Putamen (tissue), 1 donor: ENCODE results near the gene ZNF12.
"Not testable (repeated sequence)": the region's sequence is repeated elsewhere in the genome, so short reads cannot be mapped to it uniquely, and the experiment has no call there.

Experiments used
- DNase-seq: peaks from one replicate; pipeline ENCODE4 v3.0.0-alpha.2; 2016; ENCODE audit warnings: low spot score

The ZNF12 gene

GRCh38 chr7:6706666-6707407 is at the start of gene ZNF12:
ZNF12 (minus strand) TSS chr7:6706947; CDS start chr7:6705173, 1,774 bp downstream.
- DNase-seq: peak; percentile 92

GRCh38 chr7:6753964-6754363 is 47.2 kb upstream of the ZNF12 start, which contains the start of gene RSPH10B2:
RSPH10B2 (plus strand) TSS chr7:6754103; CDS start chr7:6757678, 3,575 bp downstream.
- not testable (repeated sequence) for DNase-seq

DNA sequence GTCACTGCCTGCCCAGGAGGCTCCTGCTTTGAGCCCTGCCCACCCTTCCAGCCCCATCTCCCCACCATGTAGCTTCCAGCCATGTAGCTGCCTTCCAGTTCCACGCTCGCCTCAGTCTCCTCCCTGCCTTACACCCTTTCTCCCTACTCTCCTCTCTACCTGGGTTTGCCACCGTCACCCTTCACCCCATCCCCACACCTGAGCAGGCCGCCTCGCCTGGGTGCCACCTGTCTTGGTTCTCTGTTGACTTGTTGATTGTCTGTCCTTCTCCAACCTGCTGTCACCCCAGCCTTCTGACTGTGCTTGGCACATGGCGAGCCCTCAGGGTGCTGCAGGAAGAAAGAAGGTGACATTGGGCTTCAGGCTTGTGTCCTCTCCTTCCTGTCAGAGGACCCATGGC is 43.4 kb upstream of the ZNF12 start:
- not testable (repeated sequence) for DNase-seq

- DNase-seq: not testable (repeated sequence)
These were observed 42.6 kb upstream of the ZNF12 start for GRCh38 chr7:6749335-6749734.

GRCh38 chr7:6744410-6745100 is 37.8 kb upstream of the ZNF12 start:
- DNase-seq: not testable (repeated sequence)

GRCh38 chr7:6738415-6738814 is 31.7 kb upstream of the ZNF12 start:
- not testable (repeated sequence) for DNase-seq

DNA sequence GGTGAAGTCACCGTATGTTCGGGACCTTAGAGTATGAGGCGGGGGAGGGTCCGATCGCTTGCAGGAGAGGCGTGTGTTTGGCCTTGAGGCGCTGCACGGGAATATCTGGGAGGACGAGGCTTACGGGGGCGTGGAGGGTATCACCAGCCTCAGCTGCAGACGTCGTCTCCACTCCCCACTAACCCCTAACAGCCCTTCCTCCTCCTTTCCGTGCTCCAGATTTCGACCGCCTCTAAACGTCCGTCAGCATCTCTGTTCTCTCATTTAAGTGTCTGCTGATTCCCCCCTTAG is 23.5 kb upstream of the ZNF12 start:
- DNase-seq: no peak

- peak; percentile 96 for DNase-seq
These were observed 23.0 kb upstream of the ZNF12 start for GRCh38 chr7:6729492-6730342.

DNA sequence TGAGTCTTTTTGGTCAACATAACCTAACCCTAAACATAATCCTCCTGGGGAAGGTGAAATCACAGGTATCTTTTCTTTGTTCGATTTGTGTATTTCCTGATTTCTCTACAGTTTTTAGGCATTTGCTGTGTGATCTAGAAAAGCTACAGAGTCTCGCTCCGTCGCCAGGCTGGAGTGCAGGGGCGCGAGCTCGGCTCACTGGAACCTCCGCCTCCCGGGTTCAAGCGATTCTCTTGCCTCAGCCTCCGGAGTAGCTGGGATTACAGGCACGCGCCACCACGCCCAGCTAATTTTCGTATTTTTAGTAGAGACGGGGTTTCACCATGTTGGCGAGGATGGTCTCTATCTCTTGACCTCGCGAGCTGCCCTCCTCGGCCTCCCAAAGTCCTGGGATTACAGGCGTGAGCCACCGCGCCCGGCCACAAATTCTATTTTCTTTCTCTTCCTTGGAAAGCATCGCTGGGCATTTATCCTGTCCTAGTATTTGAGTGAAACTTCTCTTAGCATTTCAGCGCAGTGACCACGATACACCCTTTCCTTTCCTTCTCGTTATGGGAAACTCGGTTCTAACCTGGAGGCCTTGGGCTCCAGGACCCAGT is 22.2 kb upstream of the ZNF12 start:
- DNase-seq: not testable (repeated sequence)

- DNase-seq: no peak
These were observed 20.9 kb upstream of the ZNF12 start for GRCh38 chr7:6727663-6728062.

- DNase-seq: not testable (repeated sequence)
These were observed 19.6 kb upstream of the ZNF12 start for GRCh38 chr7:6726341-6726740.

DNA sequence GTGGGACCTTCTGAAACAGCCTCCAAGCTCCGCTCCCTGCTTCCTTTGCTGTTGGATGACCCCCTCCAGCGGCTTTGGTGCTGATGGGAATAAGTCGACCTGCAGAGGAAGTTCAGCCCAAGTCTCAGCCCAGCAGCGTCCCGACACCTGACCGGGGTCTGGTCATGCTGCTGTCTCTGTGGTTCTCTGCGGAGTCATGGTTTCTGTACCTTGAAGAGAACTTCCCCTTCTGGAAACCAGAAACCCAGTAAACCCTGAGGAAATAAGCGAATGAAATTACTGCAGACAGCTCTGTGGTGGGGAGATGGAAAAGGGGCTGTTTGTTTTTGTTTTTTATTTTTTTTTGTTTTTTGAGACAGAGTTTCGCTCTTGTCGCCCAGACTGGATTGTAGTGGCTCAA is 18.3 kb upstream of the ZNF12 start:
- DNase-seq: no peak

DNA sequence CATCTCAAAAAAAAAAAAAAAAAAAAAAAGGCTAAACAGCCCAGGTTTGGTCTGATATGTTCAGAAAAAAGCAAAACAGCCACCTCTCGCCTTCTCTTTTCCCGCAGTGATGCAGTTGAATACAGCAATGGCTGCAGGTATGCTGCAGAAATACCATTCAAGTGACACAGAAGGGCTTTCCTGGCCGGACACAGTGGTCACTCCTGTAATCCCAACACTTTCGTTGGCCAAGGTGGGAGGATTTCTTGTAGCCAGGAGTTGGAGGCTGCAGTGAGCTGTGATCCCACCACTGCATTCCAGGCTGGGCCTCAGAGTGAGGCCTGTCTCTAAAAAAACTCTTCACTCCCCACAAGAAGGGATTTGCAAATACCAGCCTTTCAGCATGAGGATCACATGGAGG is 17.6 kb upstream of the ZNF12 start:
- DNase-seq: not testable (repeated sequence)

DNA sequence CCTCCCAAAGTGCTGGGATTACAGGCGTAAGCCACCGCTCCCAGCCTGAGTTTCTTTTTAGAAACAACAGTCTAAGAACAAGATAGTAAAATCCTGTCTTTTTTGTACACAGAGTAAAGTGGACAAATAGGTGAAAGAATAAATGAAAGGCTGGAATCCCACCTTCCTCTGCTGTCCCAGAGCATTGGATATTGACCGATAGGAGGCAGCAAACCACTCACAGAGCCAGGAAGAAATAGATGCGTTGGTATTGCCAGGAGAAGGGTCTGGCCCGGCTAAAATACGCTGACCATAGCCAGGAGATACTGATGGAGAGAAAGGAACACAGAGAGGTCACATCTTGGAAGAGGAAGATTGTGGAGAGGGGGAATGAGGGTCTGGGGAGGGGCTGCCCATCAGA is 11.4 kb upstream of the ZNF12 start:
- DNase-seq: no peak

DNA sequence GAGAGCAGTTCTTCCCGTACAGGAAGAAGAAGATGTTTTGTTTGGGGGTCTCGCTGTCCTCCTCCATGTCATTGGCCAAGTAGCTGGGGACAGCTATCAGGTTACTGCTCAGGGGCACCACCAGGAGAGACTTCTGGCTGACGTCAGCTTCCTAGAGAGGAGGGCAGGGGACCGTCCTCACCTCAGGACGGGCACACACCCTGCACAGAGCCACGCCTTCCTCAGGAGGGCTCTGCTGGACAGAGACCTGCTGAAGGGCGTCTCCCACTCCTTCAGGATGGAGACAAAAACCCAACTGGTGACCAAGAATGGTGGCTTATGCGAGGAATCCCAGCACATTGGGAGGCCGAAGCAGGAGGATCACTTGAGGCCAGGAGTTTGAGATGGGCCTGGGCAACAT is 9.2 kb upstream of the ZNF12 start:
- DNase-seq: not testable (repeated sequence)

DNA sequence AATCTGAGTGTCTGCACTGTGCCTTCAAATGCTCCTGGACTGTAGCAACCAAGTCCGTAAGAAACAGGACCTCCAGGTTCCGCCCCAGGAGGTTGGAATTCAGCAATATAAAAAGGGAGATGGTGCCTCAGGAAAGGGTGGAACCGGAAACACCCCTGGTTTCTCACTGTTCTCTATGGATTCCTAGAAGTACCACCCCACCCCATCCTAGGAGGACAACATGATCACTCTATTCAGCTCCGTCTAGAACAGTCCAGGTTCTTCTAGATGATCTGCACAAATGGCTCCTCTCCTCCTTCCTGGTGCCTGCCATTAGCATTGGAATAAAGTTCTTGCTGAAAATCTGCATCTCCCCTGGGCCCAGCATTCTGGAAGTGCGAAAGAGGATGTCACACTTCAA is 7.6 kb upstream of the ZNF12 start:
- no peak for DNase-seq

- no peak for DNase-seq
These were observed 3.1 kb upstream of the ZNF12 start for GRCh38 chr7:6709808-6710207.

GRCh38 chr7:6708304-6708703 is 1.6 kb upstream of the ZNF12 start:
- DNase-seq: no peak

GRCh38 chr7:6705959-6706665 is 635 bp downstream of the ZNF12 start:
- peak; percentile 3 for DNase-seq

GRCh38 chr7:6701860-6702259 is 4.9 kb downstream of the ZNF12 start:
- DNase-seq: no peak

GRCh38 chr7:6700793-6701192 is 6.0 kb downstream of the ZNF12 start:
- no peak for DNase-seq
